HAP-1 (cell line): ENCODE measurements around the gene ULK1.
"Not testable (repeated sequence)": the region's sequence is repeated elsewhere in the genome, so short reads cannot be mapped to it uniquely, and the experiment has no call there.

ENCODE experiments used
- DNase-seq, 2 experiments: peaks; one replicate each; pipeline ENCODE4 v3.0.0-alpha.2; 2016 to 2020; ENCODE audit warnings: low spot score in 2 of 2
- H3K27me3 ChIP-seq: fragments of 250-450 bp; sonication (Bioruptor Pico); 2 replicates; pipeline ENCODE4 v1.5.1; 2020; ENCODE audit warnings: low read depth, mild to moderate bottlenecking, moderate library complexity
- H3K36me3 ChIP-seq: fragments of 250-450 bp; sonication (Bioruptor Pico); replicated peaks from 2 replicates; pipeline ENCODE4 v1.5.1; 2020; ENCODE audit warnings: mild to moderate bottlenecking
- H3K4me1 ChIP-seq: fragments of 250-450 bp; sonication (Bioruptor Pico); 2 replicates; pipeline ENCODE4 v1.5.1; 2020; ENCODE audit warnings: mild to moderate bottlenecking
- H3K4me3 ChIP-seq: fragments of 250-450 bp; sonication (Bioruptor Pico); 2 replicates; pipeline ENCODE4 v1.5.1; 2020; ENCODE audit warnings: mild to moderate bottlenecking, moderate library complexity
- H3K9me3 ChIP-seq: fragments of 250-450 bp; sonication (Bioruptor Pico); 2 replicates; pipeline ENCODE4 v1.5.1; 2020; ENCODE audit warnings: mild to moderate bottlenecking, moderate library complexity
- in situ Hi-C: fragments of 300-500 bp; cut with MboI; formaldehyde crosslinking; loops from 3 replicates; pipeline ENCODE4 v1.14.3; 2020; ENCODE audit warnings: low sequenced_read_pairs, inconsistent platforms, mixed read lengths

Gene ULK1

GRCh38 chr12:131891722-131892121 is 2.7 kb upstream of the ULK1 start:
- in situ Hi-C loops, H3K4me3 ChIP-seq, H3K9me3 ChIP-seq, H3K36me3 ChIP-seq, DNase-seq, H3K4me1 ChIP-seq, H3K27me3 ChIP-seq: not testable (repeated sequence)

- H3K4me1 ChIP-seq: peaks cover 9% of the 10 kb centered on the region; the same call in 1 of the 2 replicates
- no peaks in the 10 kb centered on the region for H3K9me3 ChIP-seq
- no peaks in the 10 kb centered on the region; the same call in 1 of the 2 replicates for H3K36me3 ChIP-seq
- no peaks in the 10 kb centered on the region for H3K27me3 ChIP-seq
- no peak for DNase-seq
- no peak overlapping the region for H3K4me3 ChIP-seq
- in situ Hi-C loops: no loop called here
Measured at GRCh38 chr12:131892711-131893604, 1.5 kb upstream of the ULK1 start.

GRCh38 chr12:131893605-131894312 is 663 bp upstream of the ULK1 start:
- no peak overlapping the region for H3K4me3 ChIP-seq
- in situ Hi-C loops: no loop called here
- no peaks in the 10 kb centered on the region for H3K9me3 ChIP-seq
- H3K4me1 ChIP-seq: peaks cover 9% of the 10 kb centered on the region; the same call in 1 of the 2 replicates
- no peak for DNase-seq
- no peaks in the 10 kb centered on the region for H3K27me3 ChIP-seq
- no peaks in the 10 kb centered on the region; the same call in 1 of the 2 replicates for H3K36me3 ChIP-seq

- H3K4me3 ChIP-seq: peak overlapping the region; percentile 45
- peaks cover 9% of the 10 kb centered on the region; the same call in 1 of the 2 replicates for H3K4me1 ChIP-seq
- in situ Hi-C loops: no loop called here
- H3K27me3 ChIP-seq: no peaks in the 10 kb centered on the region
- DNase-seq: no peak
- no peaks in the 10 kb centered on the region; the same call in 1 of the 2 replicates for H3K36me3 ChIP-seq
- no peaks in the 10 kb centered on the region for H3K9me3 ChIP-seq
Measured at GRCh38 chr12:131894981-131895639, 688 bp downstream of the ULK1 start.

GRCh38 chr12:131895640-131896079 is 1.2 kb downstream of the ULK1 start:
- no peak for DNase-seq
- Histone ChIP-seq H3K4me1 (peaks cover 9% of the 10 kb centered on the region; the same call in 1 of the 2 replicates), H3K27me3 (no peaks in the 10 kb centered on the region), H3K9me3 (no peaks in the 10 kb centered on the region), H3K4me3 (peak overlapping the region; percentile 45), H3K36me3 (no peaks in the 10 kb centered on the region; the same call in 1 of the 2 replicates)
- in situ Hi-C loops: no loop called here

GRCh38 chr12:131896080-131896810 is 1.8 kb downstream of the ULK1 start:
- Histone ChIP-seq H3K9me3 (no peaks in the 10 kb centered on the region), H3K36me3 (no peaks in the 10 kb centered on the region; the same call in 1 of the 2 replicates), H3K4me3 (peak overlapping the region; percentile 45), H3K4me1 (peaks cover 9% of the 10 kb centered on the region; the same call in 1 of the 2 replicates), H3K27me3 (no peaks in the 10 kb centered on the region)
- peak; percentile 69 to 88 for DNase-seq
- in situ Hi-C loops: no loop called here

GRCh38 chr12:131896811-131897270 is 2.4 kb downstream of the ULK1 start:
- no peak overlapping the region for H3K4me3 ChIP-seq

GRCh38 chr12:131897276-131897675 is 2.9 kb downstream of the ULK1 start:
- Histone ChIP-seq H3K27me3 (no peaks in the 10 kb centered on the region), H3K9me3 (no peaks in the 10 kb centered on the region), H3K4me3 (no peak overlapping the region), H3K4me1 (peaks cover 9% of the 10 kb centered on the region; the same call in 1 of the 2 replicates), H3K36me3 (no peaks in the 10 kb centered on the region; the same call in 1 of the 2 replicates)
- no peak for DNase-seq
- in situ Hi-C loops: no loop called here

More at GRCh38 chr12:131896811-131897270, 2.4 kb downstream of the ULK1 start:
- Histone ChIP-seq H3K4me1 (peaks cover 9% of the 10 kb centered on the region; the same call in 1 of the 2 replicates), H3K9me3 (no peaks in the 10 kb centered on the region), H3K27me3 (no peaks in the 10 kb centered on the region), H3K36me3 (no peaks in the 10 kb centered on the region; the same call in 1 of the 2 replicates)
- in situ Hi-C loops: no loop called here
- DNase-seq: no peak

GRCh38 chr12:131897875-131898274 is 3.5 kb downstream of the ULK1 start:
- in situ Hi-C loops: no loop called here
- H3K9me3 ChIP-seq: no peaks in the 10 kb centered on the region
- no peaks in the 10 kb centered on the region; the same call in 1 of the 2 replicates for H3K36me3 ChIP-seq
- H3K4me3 ChIP-seq: no peak overlapping the region
- no peaks in the 10 kb centered on the region for H3K27me3 ChIP-seq
- DNase-seq: no peak
- peaks cover 9% of the 10 kb centered on the region; the same call in 1 of the 2 replicates for H3K4me1 ChIP-seq

GRCh38 chr12:131900397-131900796 is 6.0 kb downstream of the ULK1 start:
- H3K36me3 ChIP-seq: no peaks in the 10 kb centered on the region; the same call in 1 of the 2 replicates

GRCh38 chr12:131901431-131902331 is 7.3 kb downstream of the ULK1 start:
- Histone ChIP-seq H3K27me3 (no peaks in the 10 kb centered on the region), H3K4me3 (no peak overlapping the region), H3K4me1 (no peaks in the 10 kb centered on the region), H3K36me3 (no peaks in the 10 kb centered on the region; the same call in 1 of the 2 replicates), H3K9me3 (no peaks in the 10 kb centered on the region)
- in situ Hi-C loops: no loop called here
- DNase-seq: no peak

More at GRCh38 chr12:131900397-131900796, 6.0 kb downstream of the ULK1 start:
- Histone ChIP-seq H3K27me3 (no peaks in the 10 kb centered on the region), H3K4me3 (no peak overlapping the region), H3K4me1 (peaks cover 9% of the 10 kb centered on the region; the same call in 1 of the 2 replicates), H3K9me3 (no peaks in the 10 kb centered on the region)
- DNase-seq: no peak
- in situ Hi-C loops: no loop called here
